Neural cell (in vitro differentiated cells): ENCODE measurements around the gene NR2F1-AS1.
A peak's percentile ranks its signal among the peaks of the same experiment; 100 is the strongest.

Experiments
- EP300 ChIP-seq: fragments of 450-650 bp; conservative IDR thresholded peaks from 2 replicates; pipeline ENCODE4 v1.6.1; 2014; ENCODE audit warnings: antibody characterized with exemption, mild to moderate bottlenecking, moderate library complexity; ENCODE audit not compliant: poor library complexity, severe bottlenecking
- POLR2AphosphoS5 ChIP-seq: IDR thresholded peaks from 2 replicates; pipeline ENCODE4 v1.6.1; 2012
- RAD21 ChIP-seq: fragments of 450-650 bp; conservative IDR thresholded peaks from 2 replicates; pipeline ENCODE4 v1.6.1; 2014; ENCODE audit warnings: antibody characterized with exemption, mild to moderate bottlenecking, moderate library complexity
- SMC3 ChIP-seq: fragments of 450-650 bp; conservative IDR thresholded peaks from 2 replicates; pipeline ENCODE4 v1.6.1; 2014; ENCODE audit warnings: antibody characterized with exemption, mild to moderate bottlenecking, moderate library complexity; ENCODE audit not compliant: poor library complexity
- TAF1 ChIP-seq: IDR thresholded peaks from 2 replicates; pipeline ENCODE4 v1.6.1; 2012; ENCODE audit warnings: low read depth
- TF ChIP-seq, protein P1 (sequence below): IDR thresholded peaks from 2 replicates; pipeline ENCODE4 v1.6.1; 2012; ENCODE audit warnings: borderline replicate concordance
- TF ChIP-seq, protein P2 (sequence below): fragments of 450-650 bp; IDR thresholded peaks from 2 replicates; pipeline ENCODE4 v1.5.1; 2014; ENCODE audit warnings: antibody characterized with exemption, mild to moderate bottlenecking, moderate library complexity; ENCODE audit not compliant: poor library complexity, severe bottlenecking

DNA sequence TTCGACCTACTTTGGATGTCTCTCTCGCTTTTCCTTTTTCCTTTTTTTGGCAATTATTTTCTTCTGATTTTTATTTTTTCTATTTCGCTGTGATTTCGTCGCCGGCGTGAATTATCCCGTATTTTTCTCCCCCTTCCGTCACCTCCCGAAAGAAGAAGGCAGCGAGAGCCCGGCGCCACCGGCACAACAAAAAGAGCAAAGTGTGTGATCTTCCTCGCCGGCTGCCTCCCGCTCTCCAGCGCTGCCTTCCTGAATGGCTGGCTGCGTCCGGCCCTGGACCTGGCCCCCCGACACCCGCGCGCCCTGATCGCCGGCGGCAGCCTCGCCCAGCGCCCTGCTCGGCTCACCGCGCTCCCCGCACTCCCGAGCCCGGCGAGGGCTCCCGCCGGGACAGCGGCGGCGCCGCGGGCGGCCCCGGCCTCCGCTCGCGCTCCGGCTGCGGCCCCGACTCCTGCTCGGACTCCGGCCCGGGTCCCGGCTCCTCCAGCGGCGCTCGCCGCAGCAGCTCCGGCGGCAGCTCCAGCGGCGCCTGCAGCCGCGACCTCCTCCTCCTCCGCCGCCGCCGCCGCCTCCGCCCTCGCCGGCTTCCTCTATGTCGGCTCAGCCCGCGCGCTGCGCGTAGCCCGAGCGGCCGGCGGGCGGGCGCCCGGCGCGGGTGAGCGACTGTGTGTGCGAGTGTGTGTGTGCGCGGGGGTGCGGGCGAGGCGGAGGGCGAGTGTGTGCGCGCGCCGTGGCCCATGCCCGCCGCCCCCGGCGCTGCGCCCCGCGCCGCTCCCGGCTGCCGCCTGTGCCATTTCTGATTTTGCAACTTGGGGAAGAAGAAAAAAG lies 3.0 kb upstream of the NR2F1-AS1 start:
- no peak for TF ChIP-seq TAF1
- no peak for TF ChIP-seq RAD21
- peak; percentile 21 for TF ChIP-seq POLR2AphosphoS5
- TF ChIP-seq, protein P1, sequence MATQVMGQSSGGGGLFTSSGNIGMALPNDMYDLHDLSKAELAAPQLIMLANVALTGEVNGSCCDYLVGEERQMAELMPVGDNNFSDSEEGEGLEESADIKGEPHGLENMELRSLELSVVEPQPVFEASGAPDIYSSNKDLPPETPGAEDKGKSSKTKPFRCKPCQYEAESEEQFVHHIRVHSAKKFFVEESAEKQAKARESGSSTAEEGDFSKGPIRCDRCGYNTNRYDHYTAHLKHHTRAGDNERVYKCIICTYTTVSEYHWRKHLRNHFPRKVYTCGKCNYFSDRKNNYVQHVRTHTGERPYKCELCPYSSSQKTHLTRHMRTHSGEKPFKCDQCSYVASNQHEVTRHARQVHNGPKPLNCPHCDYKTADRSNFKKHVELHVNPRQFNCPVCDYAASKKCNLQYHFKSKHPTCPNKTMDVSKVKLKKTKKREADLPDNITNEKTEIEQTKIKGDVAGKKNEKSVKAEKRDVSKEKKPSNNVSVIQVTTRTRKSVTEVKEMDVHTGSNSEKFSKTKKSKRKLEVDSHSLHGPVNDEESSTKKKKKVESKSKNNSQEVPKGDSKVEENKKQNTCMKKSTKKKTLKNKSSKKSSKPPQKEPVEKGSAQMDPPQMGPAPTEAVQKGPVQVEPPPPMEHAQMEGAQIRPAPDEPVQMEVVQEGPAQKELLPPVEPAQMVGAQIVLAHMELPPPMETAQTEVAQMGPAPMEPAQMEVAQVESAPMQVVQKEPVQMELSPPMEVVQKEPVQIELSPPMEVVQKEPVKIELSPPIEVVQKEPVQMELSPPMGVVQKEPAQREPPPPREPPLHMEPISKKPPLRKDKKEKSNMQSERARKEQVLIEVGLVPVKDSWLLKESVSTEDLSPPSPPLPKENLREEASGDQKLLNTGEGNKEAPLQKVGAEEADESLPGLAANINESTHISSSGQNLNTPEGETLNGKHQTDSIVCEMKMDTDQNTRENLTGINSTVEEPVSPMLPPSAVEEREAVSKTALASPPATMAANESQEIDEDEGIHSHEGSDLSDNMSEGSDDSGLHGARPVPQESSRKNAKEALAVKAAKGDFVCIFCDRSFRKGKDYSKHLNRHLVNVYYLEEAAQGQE: no peak
- TF ChIP-seq, protein P2, sequence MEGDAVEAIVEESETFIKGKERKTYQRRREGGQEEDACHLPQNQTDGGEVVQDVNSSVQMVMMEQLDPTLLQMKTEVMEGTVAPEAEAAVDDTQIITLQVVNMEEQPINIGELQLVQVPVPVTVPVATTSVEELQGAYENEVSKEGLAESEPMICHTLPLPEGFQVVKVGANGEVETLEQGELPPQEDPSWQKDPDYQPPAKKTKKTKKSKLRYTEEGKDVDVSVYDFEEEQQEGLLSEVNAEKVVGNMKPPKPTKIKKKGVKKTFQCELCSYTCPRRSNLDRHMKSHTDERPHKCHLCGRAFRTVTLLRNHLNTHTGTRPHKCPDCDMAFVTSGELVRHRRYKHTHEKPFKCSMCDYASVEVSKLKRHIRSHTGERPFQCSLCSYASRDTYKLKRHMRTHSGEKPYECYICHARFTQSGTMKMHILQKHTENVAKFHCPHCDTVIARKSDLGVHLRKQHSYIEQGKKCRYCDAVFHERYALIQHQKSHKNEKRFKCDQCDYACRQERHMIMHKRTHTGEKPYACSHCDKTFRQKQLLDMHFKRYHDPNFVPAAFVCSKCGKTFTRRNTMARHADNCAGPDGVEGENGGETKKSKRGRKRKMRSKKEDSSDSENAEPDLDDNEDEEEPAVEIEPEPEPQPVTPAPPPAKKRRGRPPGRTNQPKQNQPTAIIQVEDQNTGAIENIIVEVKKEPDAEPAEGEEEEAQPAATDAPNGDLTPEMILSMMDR: no peak
- TF ChIP-seq SMC3: peak; percentile 45
- TF ChIP-seq EP300: no peak
